ENCODE measurements around the gene NCAM2.

NCAM2 gene

DNA sequence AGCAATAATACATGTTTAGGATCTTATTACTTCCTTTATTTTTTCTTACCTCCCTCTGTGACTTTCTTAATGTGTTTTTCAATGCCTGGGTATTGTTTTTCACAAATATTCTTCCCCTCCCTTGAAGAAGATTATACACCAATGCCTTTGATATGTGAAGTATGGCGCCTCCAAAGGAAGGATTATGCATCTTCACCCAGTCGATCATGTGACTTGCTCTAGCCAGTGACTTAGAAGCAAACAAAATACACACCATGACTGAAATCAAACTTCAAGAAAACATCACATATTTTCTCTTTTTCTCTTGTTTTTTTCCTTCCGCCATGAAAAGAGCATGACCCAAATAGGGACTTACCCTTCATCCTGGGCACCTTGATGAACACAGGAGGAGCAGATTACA lies 297.1 kb downstream of the NCAM2 start:
- TF ChIP-seq, protein P1, sequence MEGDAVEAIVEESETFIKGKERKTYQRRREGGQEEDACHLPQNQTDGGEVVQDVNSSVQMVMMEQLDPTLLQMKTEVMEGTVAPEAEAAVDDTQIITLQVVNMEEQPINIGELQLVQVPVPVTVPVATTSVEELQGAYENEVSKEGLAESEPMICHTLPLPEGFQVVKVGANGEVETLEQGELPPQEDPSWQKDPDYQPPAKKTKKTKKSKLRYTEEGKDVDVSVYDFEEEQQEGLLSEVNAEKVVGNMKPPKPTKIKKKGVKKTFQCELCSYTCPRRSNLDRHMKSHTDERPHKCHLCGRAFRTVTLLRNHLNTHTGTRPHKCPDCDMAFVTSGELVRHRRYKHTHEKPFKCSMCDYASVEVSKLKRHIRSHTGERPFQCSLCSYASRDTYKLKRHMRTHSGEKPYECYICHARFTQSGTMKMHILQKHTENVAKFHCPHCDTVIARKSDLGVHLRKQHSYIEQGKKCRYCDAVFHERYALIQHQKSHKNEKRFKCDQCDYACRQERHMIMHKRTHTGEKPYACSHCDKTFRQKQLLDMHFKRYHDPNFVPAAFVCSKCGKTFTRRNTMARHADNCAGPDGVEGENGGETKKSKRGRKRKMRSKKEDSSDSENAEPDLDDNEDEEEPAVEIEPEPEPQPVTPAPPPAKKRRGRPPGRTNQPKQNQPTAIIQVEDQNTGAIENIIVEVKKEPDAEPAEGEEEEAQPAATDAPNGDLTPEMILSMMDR (IDR thresholded peaks at IDR 0.05) = no peak

DNA sequence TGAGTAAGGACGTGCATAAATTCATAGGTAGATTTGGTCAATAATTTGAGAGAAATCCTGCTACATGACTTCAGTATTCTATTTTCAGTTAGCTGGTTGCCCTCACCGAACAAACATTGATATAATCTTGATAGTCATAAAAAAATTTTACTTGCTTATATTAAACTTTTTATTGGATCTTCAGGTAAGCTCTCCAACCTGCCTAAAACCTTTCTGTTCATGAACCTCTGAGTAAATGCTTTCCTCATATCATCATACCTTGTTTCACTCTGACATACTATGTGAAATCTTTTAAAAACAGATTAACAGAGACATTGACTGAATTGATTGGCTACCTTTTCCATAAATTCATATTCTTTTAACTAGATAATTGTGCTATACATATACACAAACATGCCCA lies 299.0 kb downstream of the NCAM2 start:
- TF ChIP-seq, protein P1 (IDR thresholded peaks at IDR 0.05) = no peak

DNA sequence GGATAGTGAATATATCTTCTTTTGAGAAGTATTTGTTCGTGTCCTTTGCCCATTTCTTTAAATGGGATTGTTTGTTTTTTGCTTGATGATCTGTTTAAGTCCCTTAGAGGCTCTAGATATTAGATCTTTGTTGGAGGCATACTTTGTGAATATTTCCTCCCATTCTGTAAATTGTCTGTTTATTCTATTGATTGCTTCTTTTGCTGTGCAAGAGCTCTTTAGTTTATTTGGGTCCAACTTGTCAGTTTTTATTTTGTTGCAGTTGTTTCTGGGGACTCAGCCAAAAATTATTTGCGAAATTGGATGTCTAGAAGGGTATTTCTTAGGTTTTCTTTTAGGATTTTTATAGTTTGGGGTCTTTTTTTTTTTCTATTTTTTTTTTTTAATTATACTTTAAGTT lies 302.8 kb downstream of the NCAM2 start:
- TF ChIP-seq, protein P1 (IDR thresholded peaks at IDR 0.05) = no peak

DNA sequence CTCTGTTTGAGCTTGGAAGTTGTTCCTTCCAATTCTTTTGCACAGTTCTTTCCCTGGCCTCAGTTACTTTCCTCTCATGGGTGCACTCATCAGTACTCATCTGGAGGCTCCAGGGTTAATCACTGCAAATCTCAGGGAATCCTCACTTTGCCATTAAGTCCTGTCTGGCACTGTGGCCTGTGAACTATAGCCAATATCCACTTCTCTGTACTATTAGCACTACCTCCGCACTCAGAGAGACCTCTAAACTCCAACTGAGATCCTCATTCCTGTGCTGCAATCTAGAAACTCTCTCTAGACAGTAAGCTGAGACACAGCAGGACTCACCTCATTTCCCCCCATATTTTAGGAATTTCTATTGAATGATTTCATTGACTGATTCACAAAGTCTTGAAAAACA lies 311.3 kb downstream of the NCAM2 start:
- TF ChIP-seq, protein P1 (IDR thresholded peaks at IDR 0.05) = no peak

DNA sequence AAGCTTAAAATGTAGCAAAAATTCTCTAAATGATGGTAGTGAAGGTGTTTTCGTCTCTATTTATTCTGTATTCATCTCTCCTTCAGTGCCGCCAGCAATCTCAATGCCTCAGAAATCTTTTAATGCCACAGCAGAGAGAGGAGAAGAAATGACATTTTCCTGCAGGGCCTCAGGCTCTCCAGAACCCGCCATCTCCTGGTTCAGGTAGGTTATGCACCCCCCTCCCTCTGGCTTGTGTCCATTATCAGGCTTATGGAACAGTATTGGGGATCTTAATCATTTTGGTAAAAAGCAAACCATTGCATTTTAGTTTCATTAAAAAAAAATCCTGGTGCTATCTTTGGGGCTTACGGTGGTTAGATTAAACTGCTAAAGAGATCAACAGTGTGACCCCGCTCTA lies 326.1 kb downstream of the NCAM2 start:
- TF ChIP-seq, protein P1 (IDR thresholded peaks at IDR 0.05) = no peak

DNA sequence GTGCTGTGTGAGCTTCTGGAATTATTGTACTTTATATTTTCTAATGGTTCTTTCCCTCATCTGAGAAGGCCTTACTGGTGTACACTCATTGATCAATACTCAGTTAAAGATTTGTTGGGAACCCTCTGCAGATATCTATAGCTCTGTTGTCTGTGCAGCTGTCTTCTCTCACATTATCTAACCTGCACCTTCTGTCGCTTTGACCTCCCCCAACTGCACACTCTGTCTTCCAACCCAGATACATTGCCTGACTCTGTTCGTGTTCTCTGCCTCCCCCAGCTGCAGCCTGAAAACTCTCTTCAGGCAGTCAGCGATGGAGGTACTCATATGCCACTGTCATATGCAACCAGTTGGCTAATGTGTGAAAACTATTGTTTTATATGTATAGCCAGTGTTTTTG lies 334.3 kb downstream of the NCAM2 start:
- TF ChIP-seq, protein P1 (IDR thresholded peaks at IDR 0.05) = no peak

DNA sequence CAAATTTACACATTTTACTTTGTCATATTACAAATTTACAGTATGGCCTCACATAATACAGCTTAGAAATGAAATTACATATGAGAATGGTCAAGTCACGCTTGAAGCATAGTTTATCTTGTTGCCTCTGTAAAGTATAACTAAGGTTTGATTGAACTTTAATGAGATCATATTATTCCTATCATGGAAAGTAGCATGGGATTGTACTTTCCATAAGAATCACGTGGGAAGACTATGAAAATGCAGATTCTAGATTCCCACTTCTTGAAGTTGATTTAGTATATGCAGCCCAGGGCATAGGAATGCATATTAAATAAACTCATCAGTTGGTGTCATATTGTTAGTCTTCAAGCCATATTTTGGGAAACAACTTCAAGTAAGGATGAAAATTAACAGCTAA lies 342.8 kb downstream of the NCAM2 start:
- TF ChIP-seq, protein P1 (IDR thresholded peaks at IDR 0.05) = no peak

DNA sequence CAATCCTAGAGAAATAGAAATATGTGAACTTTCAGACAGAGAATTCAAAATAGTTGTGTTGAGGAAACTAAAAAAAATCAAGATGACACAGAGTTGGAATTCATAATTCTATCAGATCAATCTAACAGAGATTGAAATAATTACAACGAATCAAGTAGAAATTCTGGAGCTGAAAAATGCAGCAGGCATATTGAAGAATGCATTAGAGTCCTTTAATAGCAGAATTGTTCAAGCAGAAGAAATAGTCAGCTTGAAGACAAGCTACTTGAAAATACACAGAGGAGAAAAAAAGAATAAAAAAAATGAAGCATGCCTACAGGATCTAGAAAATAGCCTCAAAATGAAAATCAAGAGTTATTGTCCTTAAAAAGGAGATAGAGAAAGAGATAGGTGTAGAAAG lies 347.1 kb downstream of the NCAM2 start:
- TF ChIP-seq, protein P1 (IDR thresholded peaks at IDR 0.05) = no peak

Measured in LNCAP (cell line).